ENCODE measurements around the gene MRAS. TPM values are rescaled to one million over a fixed set of nuclear protein-coding genes. Genes with fewer than 3 reads are reported as not detected.

Gene MRAS
- total RNA-seq, 1 donor from 2014 or later, result 55.4 TPM

GRCh38 chr3:138398791-138399575, 50.6 kb downstream of the MRAS start:
- no peak overlapping the region for H3K4me3 Mint-ChIP-seq (ENCODE audit: unreplicated experiment)
- no peaks in the 10 kb centered on the region for H3K27me3 Mint-ChIP-seq (ENCODE audit: low read depth, unreplicated experiment)
- H3K36me3 ChIP-seq (ENCODE audit: insufficient read depth, low read length), result peaks cover 5% of the 10 kb centered on the region

GRCh38 chr3:138399766-138400165, 51.4 kb downstream of the MRAS start:
- no peak overlapping the region for H3K4me2 ChIP-seq (ENCODE audit: low read length)
- no peaks in the 10 kb centered on the region for H3K9me3 ChIP-seq (ENCODE audit: insufficient read depth, low read depth, low read length)
- H3K4me3 ChIP-seq (ENCODE audit: insufficient read depth, low read depth, low read length), result no peak overlapping the region
- H3K27ac Mint-ChIP-seq (ENCODE audit: unreplicated experiment), result no peak overlapping the region
- TF ChIP-seq CTCF (IDR thresholded peaks at IDR 0.05; ENCODE audit: insufficient read depth, low read depth, low read length), result no peak
- no peak for TF ChIP-seq EZH2 (IDR thresholded peaks at IDR 0.05; ENCODE audit: insufficient read depth, low read length)
- no peaks in the 10 kb centered on the region for H3K27me3 ChIP-seq (ENCODE audit: insufficient read depth, low read length)
- peaks cover 2% of the 10 kb centered on the region for H3K9me3 Mint-ChIP-seq (ENCODE audit: unreplicated experiment)
- no peak for FAIRE-seq
- H3K79me2 ChIP-seq (ENCODE audit: insufficient read depth, low read length), result peaks cover 5% of the 10 kb centered on the region
- no peaks in the 10 kb centered on the region for H3K4me1 ChIP-seq (ENCODE audit: insufficient read depth, low read length)
- H3K9ac ChIP-seq (ENCODE audit: low read length), result no peak overlapping the region
- H3K27ac ChIP-seq (ENCODE audit: low read depth, low read length), result no peak overlapping the region
- peaks cover 13% of the 10 kb centered on the region for H3K4me1 Mint-ChIP-seq (ENCODE audit: low read depth, unreplicated experiment)
- H3K27me3 Mint-ChIP-seq (ENCODE audit: low read depth, unreplicated experiment), result no peaks in the 10 kb centered on the region
- H3K36me3 ChIP-seq (ENCODE audit: insufficient read depth, low read length), result peaks cover 5% of the 10 kb centered on the region
- no peak for DNase-seq (ENCODE audit: low read depth)
- H2AFZ ChIP-seq (ENCODE audit: low read depth, low read length), result no peak overlapping the region
- peaks cover 39% of the 10 kb centered on the region for H3K36me3 Mint-ChIP-seq (ENCODE audit: low read depth, unreplicated experiment)
- H4K20me1 ChIP-seq (ENCODE audit: insufficient read depth, low read length), result peaks cover 3% of the 10 kb centered on the region
- H3K4me3 Mint-ChIP-seq (ENCODE audit: unreplicated experiment), result no peak overlapping the region

More at GRCh38 chr3:138398791-138399575, 50.6 kb downstream of the MRAS start:
- FAIRE-seq (no peak), DNase-seq (ENCODE audit: low read depth) (no peak)
- H3K27me3 ChIP-seq (ENCODE audit: insufficient read depth, low read length), result no peaks in the 10 kb centered on the region
- Mint-ChIP-seq H3K4me1 (ENCODE audit: low read depth, unreplicated experiment) (peaks cover 14% of the 10 kb centered on the region), H3K9me3 (ENCODE audit: unreplicated experiment) (peaks cover 2% of the 10 kb centered on the region), H3K36me3 (ENCODE audit: low read depth, unreplicated experiment) (peaks cover 32% of the 10 kb centered on the region), H3K27ac (ENCODE audit: unreplicated experiment) (no peak overlapping the region)
- H2AFZ ChIP-seq (ENCODE audit: low read depth, low read length), result no peak overlapping the region
- H3K27ac ChIP-seq (ENCODE audit: low read depth, low read length), result no peak overlapping the region
- H3K9me3 ChIP-seq (ENCODE audit: insufficient read depth, low read depth, low read length), result no peaks in the 10 kb centered on the region
- TF ChIP-seq CTCF (IDR thresholded peaks at IDR 0.05; ENCODE audit: insufficient read depth, low read depth, low read length) (no peak), EZH2 (IDR thresholded peaks at IDR 0.05; ENCODE audit: insufficient read depth, low read length) (no peak)
- no peak overlapping the region for H3K4me3 ChIP-seq (ENCODE audit: insufficient read depth, low read depth, low read length)
- peaks cover 3% of the 10 kb centered on the region for H4K20me1 ChIP-seq (ENCODE audit: insufficient read depth, low read length)
- no peak overlapping the region for H3K9ac ChIP-seq (ENCODE audit: low read length)
- peaks cover 5% of the 10 kb centered on the region for H3K79me2 ChIP-seq (ENCODE audit: insufficient read depth, low read length)
- H3K4me1 ChIP-seq (ENCODE audit: insufficient read depth, low read length), result no peaks in the 10 kb centered on the region
- H3K4me2 ChIP-seq (ENCODE audit: low read length), result no peak overlapping the region

GRCh38 chr3:138400651-138401070, 52.3 kb downstream of the MRAS start:
- Histone ChIP-seq H3K36me3 (ENCODE audit: insufficient read depth, low read length) (peaks cover 5% of the 10 kb centered on the region), H3K27ac (ENCODE audit: low read depth, low read length) (no peak overlapping the region), H2AFZ (ENCODE audit: low read depth, low read length) (no peak overlapping the region), H3K79me2 (ENCODE audit: insufficient read depth, low read length) (peaks cover under 1% of the 10 kb centered on the region), H3K4me1 (ENCODE audit: insufficient read depth, low read length) (no peaks in the 10 kb centered on the region), H3K9me3 (ENCODE audit: insufficient read depth, low read depth, low read length) (no peaks in the 10 kb centered on the region), H3K27me3 (ENCODE audit: insufficient read depth, low read length) (no peaks in the 10 kb centered on the region), H3K4me2 (ENCODE audit: low read length) (no peak overlapping the region), H4K20me1 (ENCODE audit: insufficient read depth, low read length) (peaks cover 3% of the 10 kb centered on the region), H3K9ac (ENCODE audit: low read length) (no peak overlapping the region), H3K4me3 (ENCODE audit: insufficient read depth, low read depth, low read length) (no peak overlapping the region)
- H3K27me3 Mint-ChIP-seq (ENCODE audit: low read depth, unreplicated experiment), result no peaks in the 10 kb centered on the region
- peaks cover 2% of the 10 kb centered on the region for H3K9me3 Mint-ChIP-seq (ENCODE audit: unreplicated experiment)
- DNase-seq (ENCODE audit: low read depth), result no peak
- TF ChIP-seq CTCF (IDR thresholded peaks at IDR 0.05; ENCODE audit: insufficient read depth, low read depth, low read length) (no peak), EZH2 (IDR thresholded peaks at IDR 0.05; ENCODE audit: insufficient read depth, low read length) (no peak)
- H3K27ac Mint-ChIP-seq (ENCODE audit: unreplicated experiment), result no peak overlapping the region
- H3K4me3 Mint-ChIP-seq (ENCODE audit: unreplicated experiment), result no peak overlapping the region
- no peak for FAIRE-seq
- peaks cover 12% of the 10 kb centered on the region for H3K4me1 Mint-ChIP-seq (ENCODE audit: low read depth, unreplicated experiment)
- peaks cover 43% of the 10 kb centered on the region for H3K36me3 Mint-ChIP-seq (ENCODE audit: low read depth, unreplicated experiment)
